ENCODE results near the gene PGA3. TPM values are rescaled to one million over a fixed set of nuclear protein-coding genes. Genes with fewer than 3 reads are reported as not detected.

The PGA3 gene
- total and polyA plus RNA-seq, 2 of the 8 experiments (the other 6 are each of a cell fraction or from before 2014, with no cell fraction given), result not detected

DNA sequence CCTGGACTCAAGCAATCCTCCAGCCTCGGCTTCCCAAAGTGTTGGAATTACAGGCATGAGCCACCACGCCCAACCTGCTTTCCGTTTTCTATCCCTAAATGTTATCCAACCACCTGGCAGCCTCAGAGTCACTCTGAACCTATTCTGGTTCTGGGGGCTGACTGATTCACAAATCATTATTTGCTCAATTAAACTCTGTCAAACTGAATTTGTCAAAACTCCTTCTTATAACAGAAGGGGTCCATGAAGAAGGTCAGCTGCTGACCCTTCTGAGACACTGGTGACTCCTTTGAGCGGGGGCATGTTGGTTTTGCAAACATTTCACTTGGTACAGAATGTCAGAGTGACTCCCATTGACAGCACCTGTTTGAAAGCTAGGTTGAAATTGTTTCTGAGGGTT is 40.3 kb upstream of the PGA3 start:
- H3K4ac ChIP-seq (replicated peaks; ENCODE audit: insufficient read length, low read depth, low read length), result no peak overlapping the region
- no peak overlapping the region for H2BK120ac ChIP-seq (replicated peaks; ENCODE audit: low read depth, low read length)
- ChIA-PET CTCF (ENCODE audit: partially characterized antibody) (no interaction called here), POLR2A (ENCODE audit: partially characterized antibody) (no interaction called here)
- peaks cover 6% of the 10 kb centered on the region for H3K23me2 ChIP-seq (ENCODE audit: low read depth, low read length)
- H2BK20ac ChIP-seq (ENCODE audit: low read length), result no peak overlapping the region
- H3K56ac ChIP-seq (replicated peaks; ENCODE audit: insufficient read length, low read depth, low read length), result no peak overlapping the region
- H2BK12ac ChIP-seq (ENCODE audit: low read depth, low read length), result no peak overlapping the region
- no peak overlapping the region for H3K27ac ChIP-seq (ENCODE audit: low read depth, low read length)
- H3K18ac ChIP-seq (ENCODE audit: extremely low read depth, low read length), result no peak overlapping the region
- no peak overlapping the region for H3K4me3 ChIP-seq (ENCODE audit: extremely low read depth in 1 of 4, insufficient read depth in 2 of 4, low read depth in 3 of 4, low read length in 4 of 4)
- H3K4me2 ChIP-seq (ENCODE audit: insufficient read depth in 1 of 2, low read depth in 2 of 2, low read length in 2 of 2), result no peak overlapping the region; a peak in 1 of 4 replicates
- H3K14ac ChIP-seq (ENCODE audit: insufficient read length), result no peak overlapping the region
- H3K23ac ChIP-seq (ENCODE audit: insufficient read length), result no peak overlapping the region
- no peak overlapping the region for H2BK15ac ChIP-seq (ENCODE audit: low read length)
- no peaks in the 10 kb centered on the region for H3K27me3 ChIP-seq (replicated peaks in 1 of 4; ENCODE audit: control insufficient read depth in 3 of 4, extremely low read depth in 1 of 4, insufficient read depth in 3 of 4, low read length in 3 of 4)
- WGBS, 2 experiments (ENCODE audit: extremely low coverage in 1 of 2, insufficient coverage in 1 of 2, insufficient read length in 1 of 2, insufficient replicate concordance in 2 of 2, low coverage in 1 of 2, low lambda C conversion rate in 2 of 2, missing lambda C conversion rate in 1 of 2), result 84% methylated on average over 4 of the region's 4 CpGs; no CpG with 5 or more reads in 1 of the 2 experiments
- H4K91ac ChIP-seq (replicated peaks; ENCODE audit: insufficient read length, low read length), result no peak overlapping the region
- H3K4me1 ChIP-seq (replicated peaks in 1 of 4; ENCODE audit: control insufficient read depth in 3 of 4, insufficient read depth in 4 of 4, low read length in 3 of 4), result peaks cover 0 to 7% (median 2%) of the 10 kb centered on the region in 4 experiments; a peak in 3 of 7 replicates
- H3K9me3 ChIP-seq (ENCODE audit: insufficient read depth in 2 of 2, low read depth in 1 of 2, low read length in 1 of 2), result peaks cover 0 to 4% of the 10 kb centered on the region in 2 experiments; a peak in 1 of 4 replicates
- no peak overlapping the region for H2AFZ ChIP-seq (ENCODE audit: low read length)
- H3K9ac ChIP-seq (replicated peaks in 1 of 4; ENCODE audit: extremely low read depth in 1 of 4, low read depth in 3 of 4, low read length in 3 of 4), result no peak overlapping the region
- FAIRE-seq, result no peak
- H4K5ac ChIP-seq (ENCODE audit: insufficient read length, low read depth, low read length), result no peak overlapping the region
- no peaks in the 10 kb centered on the region for H3K36me3 ChIP-seq (ENCODE audit: control insufficient read depth in 2 of 4, insufficient read depth in 4 of 4, low read length in 3 of 4)
- no peak overlapping the region for H2AK5ac ChIP-seq (ENCODE audit: low read depth, low read length)
- no peaks in the 10 kb centered on the region; the same call in 1 of the 2 replicates for H3K79me1 ChIP-seq (ENCODE audit: low read depth, low read length)
- no peak for TF ChIP-seq JUN (IDR thresholded peaks at IDR 0.05; ENCODE audit: low read depth, low read length)
- no peak overlapping the region for H2BK5ac ChIP-seq (ENCODE audit: low read depth, low read length)
- H4K8ac ChIP-seq (ENCODE audit: extremely low read depth, insufficient read depth, low read length), result no peak overlapping the region
- H4K20me1 ChIP-seq (replicated peaks in 1 of 2; ENCODE audit: control insufficient read depth in 1 of 2, insufficient read depth in 2 of 2, low read length in 2 of 2), result peaks cover 0 to 4% of the 10 kb centered on the region in 2 experiments
- H3K79me2 ChIP-seq (ENCODE audit: control insufficient read depth in 1 of 2, insufficient read depth in 2 of 2, low read length in 2 of 2), result peaks cover 2 to 25% of the 10 kb centered on the region in 2 experiments; a peak in 2 of 4 replicates
- DNase-seq (ENCODE audit: low read depth in 1 of 2, low spot score in 2 of 2), result no peak

Data from H1 (cell line).